GM18861 (cell line): ENCODE measurements around the gene CDHR5.
A peak's percentile ranks its signal among the peaks of the same experiment; 100 is the strongest.

Experiments used
- ATAC-seq: cut with Tn5 transposase; IDR thresholded peaks from one replicate; pipeline ENCODE4 v1.9.1; 2021; ENCODE audit not compliant: unreplicated experiment

Gene CDHR5

DNA sequence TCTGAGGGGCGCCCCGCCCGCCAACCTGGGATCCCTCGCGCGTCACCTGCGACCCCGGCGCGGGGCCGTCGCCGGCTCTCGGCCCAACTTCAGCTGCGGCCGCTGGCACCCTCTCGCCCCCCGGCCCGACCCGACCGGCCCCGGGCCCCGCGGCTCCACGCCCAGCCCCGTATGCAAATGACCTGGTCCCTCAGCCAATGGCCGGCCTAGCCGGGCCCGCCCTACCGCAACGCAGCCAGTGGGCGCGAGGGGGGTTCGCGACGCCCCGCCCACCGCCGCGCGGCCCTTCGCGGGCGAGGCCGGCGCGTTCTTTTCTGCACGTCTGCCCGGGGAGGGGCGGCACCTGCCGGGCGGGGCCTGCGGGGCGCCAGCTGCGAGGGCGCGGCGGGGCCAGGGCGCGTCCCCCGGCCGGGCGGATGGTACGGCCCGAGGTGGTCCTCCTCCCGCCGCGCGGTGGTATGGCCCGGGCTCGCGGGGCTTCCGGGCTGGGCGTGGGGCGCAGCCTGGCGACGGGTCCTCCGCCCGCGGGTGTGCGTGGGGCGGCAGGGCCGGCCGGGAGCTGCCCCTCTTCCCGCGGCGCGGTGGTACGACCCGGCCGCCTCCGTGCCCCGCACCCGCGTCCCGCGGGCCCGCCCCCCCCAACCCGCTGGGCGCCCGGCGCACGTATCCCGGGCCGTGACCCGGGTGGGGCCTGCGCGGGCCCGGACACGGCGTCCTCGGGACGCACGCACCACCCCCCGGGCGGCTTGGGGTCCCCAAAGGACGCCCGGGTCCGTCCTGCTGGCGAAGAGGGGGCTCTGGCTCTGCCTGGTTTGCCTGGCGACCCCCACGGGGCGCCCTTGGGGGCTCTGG, 56.2 kb downstream of the CDHR5 start:
- peak; percentile 76 for ATAC-seq

- ATAC-seq, result peak; percentile 5
Observed at GRCh38 chr11:567629-568292, 57.0 kb downstream of the CDHR5 start.

- ATAC-seq, result no peak
Observed at GRCh38 chr11:567011-567628, 57.6 kb downstream of the CDHR5 start.
